ENCODE measurements around the gene ABHD16B. TPM values are rescaled to one million over a fixed set of nuclear protein-coding genes. Genes with fewer than 3 reads are reported as not detected.

ABHD16B gene
- total and polyA plus RNA-seq, 10 of the 15 experiments (the other 5 are each of a cell fraction or from before 2014, with no cell fraction given), result 0.13 TPM; not detected in 9

DNA sequence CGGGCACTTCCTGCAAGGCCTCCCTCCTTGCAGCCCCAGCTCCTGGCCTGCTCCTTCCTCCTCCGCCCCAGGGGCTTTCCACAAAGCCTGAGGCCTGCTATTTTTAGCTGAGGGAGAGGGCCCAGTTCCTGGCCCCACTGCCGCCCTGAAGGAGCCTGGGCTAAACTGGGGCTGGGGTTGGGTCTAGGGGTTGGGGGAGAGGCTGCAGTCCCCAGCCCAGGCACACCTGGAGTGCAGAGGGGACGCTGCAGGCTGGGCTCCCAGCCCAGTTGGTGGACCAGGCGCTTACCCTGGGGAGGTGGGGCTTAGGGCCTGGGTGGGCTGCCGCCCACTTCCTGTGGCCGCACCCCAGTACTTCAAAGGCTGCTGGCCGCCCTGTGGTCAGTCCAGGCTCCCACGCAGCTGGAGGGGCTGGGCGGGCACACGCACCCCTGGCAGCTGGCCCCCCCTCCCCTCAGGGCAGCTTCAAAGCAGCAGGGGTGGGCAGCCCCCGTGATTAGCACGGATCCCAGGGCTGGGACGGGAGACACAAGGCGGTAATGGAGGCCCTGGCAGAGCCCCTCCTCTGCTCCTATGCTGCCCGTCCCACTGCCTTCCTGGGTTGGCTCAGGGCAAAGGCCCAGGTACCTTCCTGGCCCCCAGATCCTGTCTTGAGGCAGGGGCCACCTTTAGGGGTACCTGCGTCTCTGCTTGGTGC, 7.1 kb upstream of the ABHD16B start:
- Histone ChIP-seq H3K36me3 (ENCODE audit: control insufficient read depth in 2 of 2, insufficient read depth in 2 of 2, low read length in 1 of 2) (no peaks in the 10 kb centered on the region), H3K79me2 (ENCODE audit: control insufficient read depth, insufficient read depth, low read length) (no peaks in the 10 kb centered on the region), H4K20me1 (ENCODE audit: control insufficient read depth, insufficient read depth) (no peaks in the 10 kb centered on the region), H3K4me2 (ENCODE audit: control insufficient read depth, insufficient read depth) (peak overlapping the region; percentile 56), H3K27me3 (replicated peaks in 1 of 2; ENCODE audit: control insufficient read depth in 2 of 2, insufficient read depth in 2 of 2, low read length in 1 of 2) (no peaks in the 10 kb centered on the region), H3K27ac (ENCODE audit: control insufficient read depth, insufficient read depth) (peak overlapping the region; percentile 72), H3K9me3 (replicated peaks; ENCODE audit: control insufficient read depth, insufficient read depth, low read length) (no peaks in the 10 kb centered on the region), H3K4me3 (no peak overlapping the region), H3K4me1 (ENCODE audit: control insufficient read depth, insufficient read depth, low read length) (peaks cover 53% of the 10 kb centered on the region), H3K9ac (ENCODE audit: control insufficient read depth, insufficient read depth, low read length) (peak overlapping the region; percentile 54), H2AFZ (ENCODE audit: control insufficient read depth, low read depth, low read length) (peak overlapping the region; percentile 65)
- CTCF ChIA-PET, result interaction anchor here (0.7 to 1.1 kb wide), 3 partner anchors 14 to 146 kb away, joined by 3 to 4 read pairs (median 4); partner anchors contain the start of genes ARFRP1 and ZGPAT
- 4% methylated on average over 17 of the region's 17 CpGs for WGBS (ENCODE audit: insufficient coverage, insufficient replicate concordance, low lambda C conversion rate, missing lambda C conversion rate)
- intact Hi-C loops (cut with micrococcal nuclease; ENCODE audit: unreplicated experiment) (no loop called here), in situ Hi-C loops (cut with MboI) (no loop called here)
- no TSS peak for BruUV-seq (replicated peaks)
- peak; percentile 64 for ATAC-seq
- SMC1A ChIA-PET (ENCODE audit: uncharacterized antibody, unreplicated experiment), result interaction anchor here (1.5 to 1.9 kb wide), 2 partner anchors 10 to 146 kb away, joined by 4 to 5 read pairs; partner anchors contain the start of genes ARFRP1 and ZGPAT
- no peak for FAIRE-seq
- RAD21 ChIA-PET (ENCODE audit: unreplicated experiment), result interaction anchor here (1.1 to 1.4 kb wide), 3 partner anchors 68 to 317 kb away, joined by 3 read pairs; partner anchors contain the start of gene PTK6
- DNase-seq (ENCODE audit: low read depth, low spot score), result no peak
- POLR2A ChIA-PET, result interaction anchor here (0.6 kb wide), 3 partner anchors 13 to 225 kb away, joined by 3 to 5 read pairs (median 3); partner anchors contain the start of gene RGS19
- TF ChIP-seq IKZF2 (IDR thresholded peaks at IDR 0.05) (peak; percentile 52 to 54; a peak in 2 of 4 replicates), IKZF1 (conservative IDR thresholded peaks at IDR 0.05) (peak; percentile 85), PML (IDR thresholded peaks at IDR 0.05; ENCODE audit: low read length) (no peak), BMI1 (IDR thresholded peaks at IDR 0.05; ENCODE audit: borderline replicate concordance) (no peak), NR2F1 (conservative IDR thresholded peaks at IDR 0.05) (peak; percentile 53), MEF2B (IDR thresholded peaks at IDR 0.05; ENCODE audit: partially characterized antibody, poor library complexity, severe bottlenecking) (peak; percentile 36), NR2C2 (IDR thresholded peaks at IDR 0.05; ENCODE audit: borderline replicate concordance, control insufficient read depth, insufficient read length, low read depth) (no peak), BHLHE40 (IDR thresholded peaks at IDR 0.05; ENCODE audit: borderline replicate concordance in 1 of 2, low read depth in 2 of 2, low read length in 1 of 2) (peak in 1 of 2 experiments; percentile 79; a peak in 2 of 4 replicates), EGR1 (IDR thresholded peaks at IDR 0.05; ENCODE audit: borderline replicate concordance in 1 of 2, low read depth in 2 of 2, low read length in 2 of 2) (peak in 1 of 2 experiments; percentile 68; a peak in 2 of 3 replicates), RB1 (IDR thresholded peaks at IDR 0.05; ENCODE audit: borderline replicate concordance) (no peak; the same call in 1 of the 2 replicates), DPF2 (IDR thresholded peaks at IDR 0.05) (peak; percentile 96), MEF2A (IDR thresholded peaks at IDR 0.05; ENCODE audit: insufficient read depth, low read depth, low read length) (peak; percentile 27; the same call in 1 of the 2 replicates), ATF7 (IDR thresholded peaks at IDR 0.05; ENCODE audit: low read depth) (peak; percentile 39), LARP7 (IDR thresholded peaks at IDR 0.05) (0 out of 2 replicates have a peak, but pooled peaks have one; percentile 41), SRF (IDR thresholded peaks at IDR 0.05; ENCODE audit: low read depth in 2 of 2, low read length in 2 of 2) (no peak), ZNF622 (IDR thresholded peaks at IDR 0.05) (no peak), RFX5 (IDR thresholded peaks at IDR 0.05; ENCODE audit: low read depth, low read length) (no peak), BCL11A (IDR thresholded peaks at IDR 0.05; ENCODE audit: low read depth, low read length) (no peak), ZSCAN29 (IDR thresholded peaks at IDR 0.05) (no peak), SMARCA5 (IDR thresholded peaks at IDR 0.05) (peak; percentile 83; the same call in 1 of the 2 replicates), TCF12 (IDR thresholded peaks at IDR 0.05; ENCODE audit: low read depth, low read length) (peak; percentile 63)
- TF ChIP-seq, protein P1, sequence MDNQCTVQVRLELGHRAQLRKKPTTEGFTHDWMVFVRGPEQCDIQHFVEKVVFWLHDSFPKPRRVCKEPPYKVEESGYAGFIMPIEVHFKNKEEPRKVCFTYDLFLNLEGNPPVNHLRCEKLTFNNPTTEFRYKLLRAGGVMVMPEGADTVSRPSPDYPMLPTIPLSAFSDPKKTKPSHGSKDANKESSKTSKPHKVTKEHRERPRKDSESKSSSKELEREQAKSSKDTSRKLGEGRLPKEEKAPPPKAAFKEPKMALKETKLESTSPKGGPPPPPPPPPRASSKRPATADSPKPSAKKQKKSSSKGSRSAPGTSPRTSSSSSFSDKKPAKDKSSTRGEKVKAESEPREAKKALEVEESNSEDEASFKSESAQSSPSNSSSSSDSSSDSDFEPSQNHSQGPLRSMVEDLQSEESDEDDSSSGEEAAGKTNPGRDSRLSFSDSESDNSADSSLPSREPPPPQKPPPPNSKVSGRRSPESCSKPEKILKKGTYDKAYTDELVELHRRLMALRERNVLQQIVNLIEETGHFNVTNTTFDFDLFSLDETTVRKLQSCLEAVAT (IDR thresholded peaks at IDR 0.05), result peak; percentile 38; the same call in 1 of the 2 replicates
- TF ChIP-seq, protein P2, sequence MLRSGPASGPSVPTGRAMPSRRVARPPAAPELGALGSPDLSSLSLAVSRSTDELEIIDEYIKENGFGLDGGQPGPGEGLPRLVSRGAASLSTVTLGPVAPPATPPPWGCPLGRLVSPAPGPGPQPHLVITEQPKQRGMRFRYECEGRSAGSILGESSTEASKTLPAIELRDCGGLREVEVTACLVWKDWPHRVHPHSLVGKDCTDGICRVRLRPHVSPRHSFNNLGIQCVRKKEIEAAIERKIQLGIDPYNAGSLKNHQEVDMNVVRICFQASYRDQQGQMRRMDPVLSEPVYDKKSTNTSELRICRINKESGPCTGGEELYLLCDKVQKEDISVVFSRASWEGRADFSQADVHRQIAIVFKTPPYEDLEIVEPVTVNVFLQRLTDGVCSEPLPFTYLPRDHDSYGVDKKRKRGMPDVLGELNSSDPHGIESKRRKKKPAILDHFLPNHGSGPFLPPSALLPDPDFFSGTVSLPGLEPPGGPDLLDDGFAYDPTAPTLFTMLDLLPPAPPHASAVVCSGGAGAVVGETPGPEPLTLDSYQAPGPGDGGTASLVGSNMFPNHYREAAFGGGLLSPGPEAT (IDR thresholded peaks at IDR 0.05; ENCODE audit: low read depth), result peak; percentile 85
